OCI-LY7 (cell line): ENCODE results near the gene AP3S2. TPM values are rescaled to one million over a fixed set of nuclear protein-coding genes. Genes with fewer than 3 reads are reported as not detected.

Source experiments
- BruUV-seq: library from RNA; stranded (reverse); fragments of 400-500 nt; replicated peaks from 2 replicates; lab custom pipeline; 2021; lab: Mats Ljungman, UMichigan
- CTCF ChIA-PET: fragments of 300-600 bp; sonication (Branson Sonifier 250); formaldehyde crosslinking; loops from one replicate; lab custom pipeline; 2022; ENCODE audit warnings: antibody characterized with exemption; ENCODE audit not compliant: unreplicated experiment; lab: Charles Lee
- POLR2A ChIA-PET: fragments of 300-600 bp; sonication (Branson Sonifier 250); formaldehyde crosslinking; loops from one replicate; lab custom pipeline; 2022; ENCODE audit warnings: antibody characterized with exemption; lab: Charles Lee
- DNase-seq: peaks from one replicate; pipeline ENCODE4 v3.0.0-alpha.2; 2015; ENCODE audit warnings: low spot score
- H2AFZ ChIP-seq: fragments of 200-600 bp; sonication (generic), shearing (Covaris generic); 2 replicates; pipeline ENCODE4 v1.6.1; 2014; ENCODE audit warnings: mild to moderate bottlenecking, antibody characterized with exemption, low read length, moderate library complexity
- H3K27ac ChIP-seq: fragments of 200-600 bp; sonication (generic); 2 replicates; pipeline ENCODE4 v1.5.1; 2014; ENCODE audit warnings: mixed run types, low read depth, mild to moderate bottlenecking, moderate library complexity, low read length, inconsistent platforms; ENCODE audit not compliant: poor library complexity, severe bottlenecking
- H3K36me3 ChIP-seq: fragments of 200-600 bp; sonication (generic); 2 replicates; pipeline ENCODE4 v1.6.1; 2014; ENCODE audit warnings: mild to moderate bottlenecking, antibody characterized with exemption, low read length, moderate library complexity, mixed read lengths; ENCODE audit not compliant: insufficient read depth
- H3K4me1 ChIP-seq: fragments of 200-600 bp; sonication (generic); 2 replicates; pipeline ENCODE4 v1.5.1; 2014; ENCODE audit warnings: mild to moderate bottlenecking, low read length; ENCODE audit not compliant: insufficient read depth, poor library complexity, severe bottlenecking
- H3K4me2 ChIP-seq: fragments of 200-600 bp; sonication (generic); 2 replicates; pipeline ENCODE4 v1.6.1; 2014; ENCODE audit warnings: mild to moderate bottlenecking, low read length
- H3K4me3 ChIP-seq: fragments of 200-600 bp; sonication (generic); 2 replicates; pipeline ENCODE4 v1.5.1; 2014; ENCODE audit warnings: mild to moderate bottlenecking, low read depth, low read length; ENCODE audit not compliant: poor library complexity, severe bottlenecking
- H3K79me2 ChIP-seq: fragments of 200-600 bp; sonication (generic); 2 replicates; pipeline ENCODE4 v1.6.1; 2016; ENCODE audit warnings: low read depth, mild to moderate bottlenecking, low read length, moderate library complexity, mixed read lengths; ENCODE audit not compliant: insufficient read depth
- H3K9me2 ChIP-seq: fragments of 200-600 bp; sonication (generic); 2 replicates; pipeline ENCODE4 v1.6.1; 2016; ENCODE audit warnings: mild to moderate bottlenecking, low read length, mixed read lengths; ENCODE audit not compliant: insufficient read depth
- H3K9me3 ChIP-seq: fragments of 200-600 bp; sonication (generic); 2 replicates; pipeline ENCODE4 v1.6.1; 2014; ENCODE audit warnings: mild to moderate bottlenecking, mixed run types, low read length, mixed read lengths
- H4K20me1 ChIP-seq: fragments of 200-600 bp; sonication (generic); 2 replicates; pipeline ENCODE4 v1.6.1; 2014; ENCODE audit warnings: mild to moderate bottlenecking, antibody characterized with exemption, low read length, moderate library complexity, mixed read lengths; ENCODE audit not compliant: insufficient read depth
- EZH2phosphoT487 ChIP-seq: fragments of 200-600 bp; sonication (generic); IDR thresholded peaks from 2 replicates; pipeline ENCODE4 v1.6.1; 2018; ENCODE audit warnings: low read depth, borderline replicate concordance, mild to moderate bottlenecking, mixed run types, antibody characterized with exemption, low read length, moderate library complexity, mixed read lengths
- intact Hi-C: fragments of 100-400 bp; cut with micrococcal nuclease; formaldehyde crosslinking; loops from one replicate; pipeline ENCODE4 v1.10.0; 2022; ENCODE audit not compliant: unreplicated experiment
- total RNA-seq, 2 experiments: library from RNA; depleted of rRNA in 1 of 2; stranded (reverse); fragments of >200 nt in 1 of 2; shearing (Covaris generic) in 1 of 2; gene quantifications; 2 replicates each; pipeline ENCODE4 v1.2.3, GENCODE V29; 2014 to 2022
- TF ChIP-seq, protein P1 (sequence below): fragments of 200-600 bp; sonication (generic); conservative IDR thresholded peaks from 2 replicates; pipeline ENCODE4 v1.5.1; 2014; ENCODE audit warnings: mild to moderate bottlenecking, antibody characterized with exemption, low read length, moderate library complexity, mixed read lengths

AP3S2 gene
- total RNA-seq, 2 experiments from 2014 or later, result 20.8 to 30.4 TPM

DNA sequence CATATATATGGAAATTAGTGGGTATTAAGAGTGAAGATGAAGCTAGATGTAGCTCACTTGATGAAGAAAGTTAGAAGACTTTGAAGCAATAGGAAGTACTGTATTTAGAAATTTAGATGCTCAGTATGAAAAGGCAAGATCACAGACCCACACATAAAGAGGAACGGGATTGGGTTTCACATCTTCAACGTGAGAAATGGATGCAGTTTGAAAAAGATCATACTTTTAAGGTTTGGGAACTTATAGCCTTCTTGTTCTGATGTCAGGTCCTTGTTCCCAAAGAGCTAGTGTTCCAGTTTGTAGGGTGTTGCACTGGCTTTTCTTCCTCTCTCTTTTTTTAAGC lies 16.7 kb downstream of the AP3S2 start:
- no peak for DNase-seq
- TF ChIP-seq, protein P1, sequence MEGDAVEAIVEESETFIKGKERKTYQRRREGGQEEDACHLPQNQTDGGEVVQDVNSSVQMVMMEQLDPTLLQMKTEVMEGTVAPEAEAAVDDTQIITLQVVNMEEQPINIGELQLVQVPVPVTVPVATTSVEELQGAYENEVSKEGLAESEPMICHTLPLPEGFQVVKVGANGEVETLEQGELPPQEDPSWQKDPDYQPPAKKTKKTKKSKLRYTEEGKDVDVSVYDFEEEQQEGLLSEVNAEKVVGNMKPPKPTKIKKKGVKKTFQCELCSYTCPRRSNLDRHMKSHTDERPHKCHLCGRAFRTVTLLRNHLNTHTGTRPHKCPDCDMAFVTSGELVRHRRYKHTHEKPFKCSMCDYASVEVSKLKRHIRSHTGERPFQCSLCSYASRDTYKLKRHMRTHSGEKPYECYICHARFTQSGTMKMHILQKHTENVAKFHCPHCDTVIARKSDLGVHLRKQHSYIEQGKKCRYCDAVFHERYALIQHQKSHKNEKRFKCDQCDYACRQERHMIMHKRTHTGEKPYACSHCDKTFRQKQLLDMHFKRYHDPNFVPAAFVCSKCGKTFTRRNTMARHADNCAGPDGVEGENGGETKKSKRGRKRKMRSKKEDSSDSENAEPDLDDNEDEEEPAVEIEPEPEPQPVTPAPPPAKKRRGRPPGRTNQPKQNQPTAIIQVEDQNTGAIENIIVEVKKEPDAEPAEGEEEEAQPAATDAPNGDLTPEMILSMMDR, result no peak
- no peak for TF ChIP-seq EZH2phosphoT487
- Histone ChIP-seq H3K9me3 (no peaks in the 10 kb centered on the region), H3K36me3 (peaks cover 43% of the 10 kb centered on the region), H3K4me2 (no peak overlapping the region), H3K79me2 (no peaks in the 10 kb centered on the region), H2AFZ (no peak overlapping the region), H3K9me2 (no peaks in the 10 kb centered on the region), H3K27ac (no peak overlapping the region), H3K4me1 (peaks cover 5% of the 10 kb centered on the region), H3K4me3 (no peak overlapping the region), H4K20me1 (no peaks in the 10 kb centered on the region)
- intact Hi-C loops, result no loop called here
- POLR2A ChIA-PET, result interaction anchor here (0.5 to 1.0 kb wide), 3 partner anchors 10 to 202 kb away, joined by 3 to 4 read pairs (median 3); no protein-coding TSS in a partner anchor
- BruUV-seq, result no TSS peak
- CTCF ChIA-PET, result interaction anchor here (1.2 kb wide), 1 partner anchor 12 kb away, joined by 3 read pairs; no protein-coding TSS in a partner anchor

DNA sequence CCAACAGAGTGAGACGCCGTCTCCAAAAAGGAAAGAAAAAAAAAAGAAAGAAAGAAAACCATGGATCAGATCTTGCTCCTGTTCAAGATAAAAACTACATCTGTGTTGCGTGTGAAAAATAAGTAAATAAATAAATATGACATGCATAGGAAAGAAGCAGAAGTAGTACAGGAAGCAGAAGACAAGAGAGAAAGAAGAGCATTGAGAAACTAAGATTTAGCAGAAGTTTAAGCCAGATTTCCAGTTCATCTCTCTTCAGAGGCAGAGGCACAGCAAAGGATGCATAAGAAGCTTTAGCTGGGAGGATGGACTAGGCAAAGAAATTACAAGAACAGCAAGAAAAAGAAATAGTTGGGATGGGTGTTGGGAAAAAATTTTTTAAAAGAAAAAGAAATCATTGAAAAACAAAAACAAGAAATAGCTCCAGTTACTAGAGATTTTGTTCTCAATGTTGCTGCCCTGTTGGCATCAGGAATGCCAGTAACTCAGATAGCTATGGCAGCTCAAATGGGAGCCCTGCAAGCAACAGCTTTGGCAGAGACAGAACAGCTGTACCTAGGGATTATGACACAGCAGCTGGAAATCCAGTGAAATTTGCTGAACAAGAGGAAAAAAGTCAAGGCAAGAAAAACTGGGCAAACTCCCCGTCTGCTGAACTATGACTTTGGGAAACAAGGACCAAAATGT lies 17.3 kb downstream of the AP3S2 start:
- intact Hi-C loops, result no loop called here

More for the DNA sequence above, 17.3 kb downstream of the AP3S2 start:
- DNase-seq, result no peak
- ChIA-PET CTCF (interaction anchor here (1.0 to 1.2 kb wide), 2 partner anchors 11 to 13 kb away, joined by 3 read pairs; no protein-coding TSS in a partner anchor), POLR2A (interaction anchor here (0.5 to 1.0 kb wide), 3 partner anchors 11 to 201 kb away, joined by 3 to 4 read pairs (median 3); no protein-coding TSS in a partner anchor)
- Histone ChIP-seq H3K27ac (no peak overlapping the region), H3K9me2 (no peaks in the 10 kb centered on the region), H3K36me3 (peaks cover 45% of the 10 kb centered on the region), H4K20me1 (no peaks in the 10 kb centered on the region), H3K4me3 (no peak overlapping the region), H3K4me1 (peaks cover 5% of the 10 kb centered on the region), H3K9me3 (no peaks in the 10 kb centered on the region), H2AFZ (no peak overlapping the region), H3K4me2 (no peak overlapping the region), H3K79me2 (no peaks in the 10 kb centered on the region)
- TF ChIP-seq EZH2phosphoT487, result no peak
- TF ChIP-seq, protein P1, result no peak
- no TSS peak for BruUV-seq
